PC-3 (cell line): ENCODE data around the gene DIP2C.

ENCODE experiments used
- EZH2phosphoT487 ChIP-seq: fragments of 300-600 bp; sonication (generic); IDR thresholded peaks from 2 replicates; pipeline ENCODE4 v1.6.1; 2018; ENCODE audit warnings: mild to moderate bottlenecking, antibody characterized with exemption, low read length, borderline replicate concordance
- TF ChIP-seq, protein P1 (sequence below): fragments of 300-600 bp; sonication (generic); conservative IDR thresholded peaks from 2 replicates; pipeline ENCODE4 v1.5.1; 2017; ENCODE audit warnings: antibody characterized with exemption, low read depth, mild to moderate bottlenecking, low read length

DNA sequence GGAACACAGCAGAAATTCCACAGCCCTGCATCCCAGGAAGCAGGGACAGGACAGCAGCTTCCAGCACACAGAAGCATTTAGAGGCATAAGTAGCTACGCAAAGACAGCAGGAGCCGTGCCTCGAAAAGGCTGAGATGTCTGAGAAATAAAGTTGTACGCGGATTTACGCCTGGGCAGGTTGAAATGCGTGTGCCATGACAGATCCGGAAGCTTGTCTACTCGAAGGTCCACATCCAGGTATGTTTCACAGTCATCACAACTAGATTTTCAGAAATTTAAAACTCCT is 26.1 kb downstream of the DIP2C start:
- TF ChIP-seq, protein P1, sequence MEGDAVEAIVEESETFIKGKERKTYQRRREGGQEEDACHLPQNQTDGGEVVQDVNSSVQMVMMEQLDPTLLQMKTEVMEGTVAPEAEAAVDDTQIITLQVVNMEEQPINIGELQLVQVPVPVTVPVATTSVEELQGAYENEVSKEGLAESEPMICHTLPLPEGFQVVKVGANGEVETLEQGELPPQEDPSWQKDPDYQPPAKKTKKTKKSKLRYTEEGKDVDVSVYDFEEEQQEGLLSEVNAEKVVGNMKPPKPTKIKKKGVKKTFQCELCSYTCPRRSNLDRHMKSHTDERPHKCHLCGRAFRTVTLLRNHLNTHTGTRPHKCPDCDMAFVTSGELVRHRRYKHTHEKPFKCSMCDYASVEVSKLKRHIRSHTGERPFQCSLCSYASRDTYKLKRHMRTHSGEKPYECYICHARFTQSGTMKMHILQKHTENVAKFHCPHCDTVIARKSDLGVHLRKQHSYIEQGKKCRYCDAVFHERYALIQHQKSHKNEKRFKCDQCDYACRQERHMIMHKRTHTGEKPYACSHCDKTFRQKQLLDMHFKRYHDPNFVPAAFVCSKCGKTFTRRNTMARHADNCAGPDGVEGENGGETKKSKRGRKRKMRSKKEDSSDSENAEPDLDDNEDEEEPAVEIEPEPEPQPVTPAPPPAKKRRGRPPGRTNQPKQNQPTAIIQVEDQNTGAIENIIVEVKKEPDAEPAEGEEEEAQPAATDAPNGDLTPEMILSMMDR: no peak
- TF ChIP-seq EZH2phosphoT487: no peak
